ENCODE results near the gene PPIF.

PPIF gene

GRCh38 chr10:79347894-79348639 is 798 bp downstream of the PPIF start:
- H3K27ac ChIP-seq (ENCODE audit: low read length), result peak overlapping the region; percentile 80
- peaks cover 33% of the 10 kb centered on the region for H3K36me3 ChIP-seq (replicated peaks; ENCODE audit: low read depth, low read length)
- peaks cover 44% of the 10 kb centered on the region for H4K20me1 ChIP-seq (ENCODE audit: insufficient read depth, low read length)
- H3K9me3 ChIP-seq (ENCODE audit: insufficient read depth, low read length), result no peaks in the 10 kb centered on the region
- peak overlapping the region; percentile 99 for H3K9ac ChIP-seq (ENCODE audit: low read length)
- H3K4me2 ChIP-seq (ENCODE audit: low read length), result peak overlapping the region; percentile 90
- peak overlapping the region; percentile 99 for H3K4me3 ChIP-seq (ENCODE audit: low read length)
- H3K4me1 ChIP-seq (ENCODE audit: low read length), result peaks cover 19% of the 10 kb centered on the region
- no peaks in the 10 kb centered on the region for H3K27me3 ChIP-seq (ENCODE audit: low read depth, low read length)
- H3K79me2 ChIP-seq (ENCODE audit: low read length), result peaks cover 36% of the 10 kb centered on the region
- TF ChIP-seq CTCF (IDR thresholded peaks at IDR 0.05; ENCODE audit: low read depth, low read length), result no peak
- TF ChIP-seq EZH2phosphoT487 (IDR thresholded peaks at IDR 0.05; ENCODE audit: low read depth), result no peak
- H2AFZ ChIP-seq (ENCODE audit: low read depth, low read length), result no peak overlapping the region

- H3K27ac ChIP-seq (ENCODE audit: low read length), result peak overlapping the region; percentile 80
- peaks cover 38% of the 10 kb centered on the region for H3K36me3 ChIP-seq (replicated peaks; ENCODE audit: low read depth, low read length)
- H3K27me3 ChIP-seq (ENCODE audit: low read depth, low read length), result no peaks in the 10 kb centered on the region
- peaks cover 41% of the 10 kb centered on the region for H3K79me2 ChIP-seq (ENCODE audit: low read length)
- H3K9me3 ChIP-seq (ENCODE audit: insufficient read depth, low read length), result no peaks in the 10 kb centered on the region
- peak overlapping the region; percentile 90 for H3K4me2 ChIP-seq (ENCODE audit: low read length)
- no peak for TF ChIP-seq CTCF (IDR thresholded peaks at IDR 0.05; ENCODE audit: low read depth, low read length)
- no peak for TF ChIP-seq EZH2phosphoT487 (IDR thresholded peaks at IDR 0.05; ENCODE audit: low read depth)
- peak overlapping the region; percentile 99 for H3K9ac ChIP-seq (ENCODE audit: low read length)
- H4K20me1 ChIP-seq (ENCODE audit: insufficient read depth, low read length), result peaks cover 50% of the 10 kb centered on the region
- H3K4me1 ChIP-seq (ENCODE audit: low read length), result peaks cover 25% of the 10 kb centered on the region
- H3K4me3 ChIP-seq (ENCODE audit: low read length), result peak overlapping the region; percentile 99
- H2AFZ ChIP-seq (ENCODE audit: low read depth, low read length), result no peak overlapping the region
Observed at GRCh38 chr10:79348640-79348988, 1.3 kb downstream of the PPIF start.

GRCh38 chr10:79349072-79349491 is 1.8 kb downstream of the PPIF start:
- H3K4me1 ChIP-seq (ENCODE audit: low read length), result peaks cover 29% of the 10 kb centered on the region
- peaks cover 43% of the 10 kb centered on the region for H3K36me3 ChIP-seq (replicated peaks; ENCODE audit: low read depth, low read length)
- H3K27ac ChIP-seq (ENCODE audit: low read length), result no peak overlapping the region
- peak overlapping the region; percentile 99 for H3K4me3 ChIP-seq (ENCODE audit: low read length)
- H3K9ac ChIP-seq (ENCODE audit: low read length), result peak overlapping the region; percentile 99; the same call in 1 of the 2 replicates
- no peak overlapping the region for H2AFZ ChIP-seq (ENCODE audit: low read depth, low read length)
- peaks cover 54% of the 10 kb centered on the region for H4K20me1 ChIP-seq (ENCODE audit: insufficient read depth, low read length)
- TF ChIP-seq EZH2phosphoT487 (IDR thresholded peaks at IDR 0.05; ENCODE audit: low read depth), result no peak
- no peak for TF ChIP-seq CTCF (IDR thresholded peaks at IDR 0.05; ENCODE audit: low read depth, low read length)
- H3K4me2 ChIP-seq (ENCODE audit: low read length), result peak overlapping the region; percentile 90
- H3K79me2 ChIP-seq (ENCODE audit: low read length), result peaks cover 45% of the 10 kb centered on the region
- H3K27me3 ChIP-seq (ENCODE audit: low read depth, low read length), result no peaks in the 10 kb centered on the region
- H3K9me3 ChIP-seq (ENCODE audit: insufficient read depth, low read length), result no peaks in the 10 kb centered on the region

- no peak overlapping the region for H3K27ac ChIP-seq (ENCODE audit: low read length)
- no peak overlapping the region for H3K4me3 ChIP-seq (ENCODE audit: low read length)
- H3K79me2 ChIP-seq (ENCODE audit: low read length), result peaks cover 51% of the 10 kb centered on the region
- no peaks in the 10 kb centered on the region for H3K27me3 ChIP-seq (ENCODE audit: low read depth, low read length)
- no peak for TF ChIP-seq EZH2phosphoT487 (IDR thresholded peaks at IDR 0.05; ENCODE audit: low read depth)
- no peak for TF ChIP-seq CTCF (IDR thresholded peaks at IDR 0.05; ENCODE audit: low read depth, low read length)
- peaks cover 36% of the 10 kb centered on the region for H3K4me1 ChIP-seq (ENCODE audit: low read length)
- no peak overlapping the region for H3K9ac ChIP-seq (ENCODE audit: low read length)
- H2AFZ ChIP-seq (ENCODE audit: low read depth, low read length), result no peak overlapping the region
- no peaks in the 10 kb centered on the region for H3K9me3 ChIP-seq (ENCODE audit: insufficient read depth, low read length)
- no peak overlapping the region for H3K4me2 ChIP-seq (ENCODE audit: low read length)
- peaks cover 50% of the 10 kb centered on the region for H3K36me3 ChIP-seq (replicated peaks; ENCODE audit: low read depth, low read length)
- H4K20me1 ChIP-seq (ENCODE audit: insufficient read depth, low read length), result peaks cover 62% of the 10 kb centered on the region
Observed at GRCh38 chr10:79349766-79350406, 2.6 kb downstream of the PPIF start.

Measured in OCI-LY3 (cell line).